ENCODE results near the gene USP51. TPM values are rescaled to one million over a fixed set of nuclear protein-coding genes. Genes with fewer than 3 reads are reported as not detected.

The USP51 gene
- total RNA-seq, 1 donor from 2014 or later: 2.7 TPM

Small RNA genes lying within 50 kb of the gene (microRNA-seq; reads per million reads assigned to microRNA genes)
- gene MIR4536-1 (ENCODE audit: unreplicated experiment) (not detected), gene MIR4536-2 (ENCODE audit: unreplicated experiment) (not detected)

Other genes starting within 250 kb of the USP51 start
- gene PAGE3, start 224.9 kb downstream of the USP51 start, total RNA-seq (ENCODE audit: unreplicated experiment): not detected
- gene MAGEH1, start 37.7 kb downstream of the USP51 start, total RNA-seq (ENCODE audit: unreplicated experiment): 29.8 TPM
- gene FOXR2, start 133.6 kb upstream of the USP51 start, total RNA-seq (ENCODE audit: unreplicated experiment): not detected
- gene RRAGB, start 227.9 kb upstream of the USP51 start, total RNA-seq (ENCODE audit: unreplicated experiment): 29.5 TPM